VCaP (cell line): Measurements from ENCODE around the gene TSC22D3.
A peak's percentile ranks its signal among the peaks of the same experiment; 100 is the strongest.
"Not testable (repeated sequence)": the region's sequence is repeated elsewhere in the genome, so short reads cannot be mapped to it uniquely, and the experiment has no call there.

Experiments used
- H3K27ac ChIP-seq: fragments of 450-650 bp; 2 replicates; pipeline ENCODE4 v1.5.1; 2017
- CTCF ChIP-seq: fragments of 450-650 bp; conservative IDR thresholded peaks from 2 replicates; pipeline ENCODE4 v1.5.1; 2017; ENCODE audit warnings: mild to moderate bottlenecking, moderate library complexity

The TSC22D3 gene

GRCh38 chrX:107669885-107670628, 105.5 kb downstream of the TSC22D3 start:
- H3K27ac ChIP-seq = peak overlapping the region; percentile 27; the same call in 1 of the 2 replicates
- no peak for TF ChIP-seq CTCF

GRCh38 chrX:107669261-107669660, 106.3 kb downstream of the TSC22D3 start:
- peak overlapping the region; percentile 27; the same call in 1 of the 2 replicates for H3K27ac ChIP-seq
- TF ChIP-seq CTCF = no peak

GRCh38 chrX:107668710-107669109, 106.9 kb downstream of the TSC22D3 start:
- not testable (repeated sequence) for H3K27ac ChIP-seq

- no peak overlapping the region for H3K27ac ChIP-seq
- TF ChIP-seq CTCF = no peak
Observed at GRCh38 chrX:107667426-107667825, 108.2 kb downstream of the TSC22D3 start.

- no peak for TF ChIP-seq CTCF
- H3K27ac ChIP-seq = no peak overlapping the region
Observed at GRCh38 chrX:107666931-107667330, 108.7 kb downstream of the TSC22D3 start.
